GM12878 (cell line): ENCODE data around the gene CYP1A1. TPM values are rescaled to one million over a fixed set of nuclear protein-coding genes. Genes with fewer than 3 reads are reported as not detected.

ENCODE experiments used
- ATAC-seq: fragments of 200-7000 bp; cut with Tn5 transposase; 3 replicates; pipeline ENCODE4 v1.9.1; 2020; ENCODE audit warnings: mild to moderate bottlenecking, moderate library complexity
- BruUV-seq: library from RNA; stranded (reverse); fragments of 400-500 nt; replicated peaks from 2 replicates; lab custom pipeline; 2021; lab: Mats Ljungman, UMichigan
- CTCF ChIA-PET: fragments of 300-600 bp; sonication (Branson Sonifier 250); formaldehyde crosslinking; extraction: SDS; loops from one replicate; lab custom pipeline; 2021; ENCODE audit warnings: inconsistent platforms; lab: Yijun Ruan, JAX
- POLR2A ChIA-PET: fragments of 350-600 bp; formaldehyde crosslinking; extraction: SDS; loops from one replicate; lab custom pipeline; 2021; ENCODE audit warnings: inconsistent platforms; lab: Charles Lee
- RAD21 ChIA-PET: fragments of 300-600 bp; sonication (Branson Sonifier 250); formaldehyde crosslinking; loops from one replicate; lab custom pipeline; 2023; ENCODE audit warnings: antibody characterized with exemption; ENCODE audit not compliant: unreplicated experiment; lab: Charles Lee
- SMC1A ChIA-PET: fragments of 300-600 bp; sonication (Branson Sonifier 250); formaldehyde crosslinking; loops from one replicate; lab custom pipeline; 2023; ENCODE audit not compliant: unreplicated experiment, uncharacterized antibody; lab: Charles Lee
- DNase-seq: peaks from one replicate; pipeline ENCODE4 v3.0.0-alpha.2; 2011; ENCODE audit warnings: low read depth, low spot score
- FAIRE-seq: peaks from 3 replicates; lab custom pipeline; 2011; peaks lifted over from hg19 to GRCh38; lab: Jason Lieb, UNC
- H2AFZ ChIP-seq: 2 replicates; pipeline ENCODE4 v1.6.0; 2011; ENCODE audit warnings: low read depth, low read length, control low read depth; ENCODE audit not compliant: control insufficient read depth
- H3K27ac ChIP-seq: 2 replicates; pipeline ENCODE4 v1.5.1; 2011; ENCODE audit warnings: control low read depth; ENCODE audit not compliant: control insufficient read depth, insufficient read depth
- H3K27me3 ChIP-seq, 2 experiments: replicated peaks in 1 of 2; 2 replicates each; pipeline versions ENCODE4 v1.6.0 to v1.6.1; 2011; ENCODE audit warnings: low read length in 1 of 2; ENCODE audit not compliant: control insufficient read depth in 2 of 2, insufficient read depth in 2 of 2
- H3K36me3 ChIP-seq, 2 experiments: 2 replicates each; pipeline ENCODE4 v1.5.1; 2011; ENCODE audit warnings: low read length in 1 of 2; ENCODE audit not compliant: control insufficient read depth in 2 of 2, insufficient read depth in 2 of 2
- H3K4me1 ChIP-seq: 2 replicates; pipeline ENCODE4 v1.6.1; 2011; ENCODE audit warnings: mild to moderate bottlenecking, low read length, moderate library complexity, mixed read lengths; ENCODE audit not compliant: control insufficient read depth, insufficient read depth
- H3K4me2 ChIP-seq: 2 replicates; pipeline ENCODE4 v1.6.0; 2011; ENCODE audit warnings: control low read depth; ENCODE audit not compliant: control insufficient read depth, insufficient read depth
- H3K4me3 ChIP-seq: fragments of 200-600 bp; sonication (generic); 2 replicates; pipeline ENCODE4 v1.5.1; 2016
- H3K79me2 ChIP-seq: 2 replicates; pipeline ENCODE4 v1.6.0; 2011; ENCODE audit warnings: low read length; ENCODE audit not compliant: control insufficient read depth, insufficient read depth
- H3K9ac ChIP-seq: 2 replicates; pipeline ENCODE4 v1.8.0; 2011; ENCODE audit warnings: low read length, control low read depth, mixed read lengths; ENCODE audit not compliant: control insufficient read depth, insufficient read depth
- H3K9me3 ChIP-seq: replicated peaks from 3 replicates; pipeline ENCODE4 v1.5.1; 2011; ENCODE audit warnings: mild to moderate bottlenecking, low read length; ENCODE audit not compliant: control insufficient read depth, insufficient read depth
- H4K20me1 ChIP-seq: 2 replicates; pipeline ENCODE4 v1.6.0; 2011; ENCODE audit not compliant: control insufficient read depth, insufficient read depth
- CUX1 ChIP-seq: IDR thresholded peaks from 2 replicates; pipeline ENCODE4 v1.6.1; 2012; ENCODE audit warnings: improper control_type of control experiment, low read depth, low read length; ENCODE audit not compliant: insufficient replicate concordance
- KDM1A ChIP-seq: fragments of 200-600 bp; sonication (generic); IDR thresholded peaks from 2 replicates; pipeline ENCODE4 v1.6.1; 2016; ENCODE audit warnings: borderline replicate concordance
- NKRF ChIP-seq: fragments of 450-650 bp; conservative IDR thresholded peaks from 2 replicates; pipeline ENCODE4 v1.6.1; 2017; ENCODE audit warnings: mild to moderate bottlenecking, moderate library complexity
- PKNOX1 ChIP-seq: fragments of 450-650 bp; IDR thresholded peaks from 2 replicates; pipeline ENCODE4 v1.6.1; 2016; ENCODE audit warnings: mild to moderate bottlenecking
- TCF7 ChIP-seq: IDR thresholded peaks from 2 replicates; pipeline ENCODE4 v1.6.1; 2014; ENCODE audit warnings: antibody characterized with exemption, borderline replicate concordance
- ZNF592 ChIP-seq: fragments of 450-650 bp; IDR thresholded peaks from 2 replicates; pipeline ENCODE4 v1.6.1; 2017; ENCODE audit warnings: mild to moderate bottlenecking, moderate library complexity
- ZZZ3 ChIP-seq: IDR thresholded peaks from 2 replicates; pipeline ENCODE4 v1.6.1; 2011; ENCODE audit warnings: low read depth; ENCODE audit not compliant: control insufficient read depth, insufficient read length
- WGBS: methylation state at CpG from one replicate; pipeline ENCODE4 v1.1.6; 2016; ENCODE audit warnings: low lambda C conversion rate; ENCODE audit not compliant: insufficient replicate concordance, insufficient coverage; ENCODE audit errors: missing lambda C conversion rate; 5-methylcytosine and 5-hydroxymethylcytosine counted together
- in situ Hi-C: fragments of 300-500 bp; cut with MboI; formaldehyde crosslinking; loops from 9 replicates; pipeline ENCODE4 v1.14.3; 2018; ENCODE audit warnings: mixed read lengths
- intact Hi-C: fragments of 100-400 bp; cut with micrococcal nuclease; formaldehyde crosslinking; loops from one replicate; pipeline ENCODE4 v1.14.2; 2022; ENCODE audit not compliant: unreplicated experiment
- polyA plus RNA-seq, 11 experiments: library from polyadenylated mRNA; depleted of rRNA in 4 of 11; unstranded in 6 of 11; stranded (reverse) in 5 of 11; fragments of >200 nt; fragmentation: Nextera tagmentation in 4 of 11; fragmentation: Illumina TruSeq in 1 of 11; extraction: Ambion mirVana in 4 of 11; extraction: Trizol in 1 of 11; gene quantifications; 1 replicate in 1 of 11; 2 replicates in 10 of 11; pipeline versions ENCODE4 v1.2.1 to v1.2.3, GENCODE V29; 2011 to 2016; ENCODE audit warnings: inconsistent platforms in 2 of 11, missing spikeins in 2 of 11, low read depth in 1 of 11
- total RNA-seq, 4 experiments: library from RNA; depleted of rRNA in 3 of 4; stranded (reverse); fragments of >200 nt in 3 of 4; fragmentation: Illumina TruSeq in 1 of 4; extraction: Trizol in 1 of 4; gene quantifications; 2 replicates each; pipeline versions ENCODE4 v1.2.1 to v1.2.3, GENCODE V29; 2013 to 2021

The CYP1A1 gene
- total and polyA plus RNA-seq, 10 of the 15 experiments (the other 5 are each of a cell fraction or from before 2014, with no cell fraction given), result 0.04 to 0.71 (median 0.07) TPM; not detected in 4

GRCh38 chr15:74674161-74674560, 51.2 kb downstream of the CYP1A1 start:
- ChIA-PET RAD21 (no interaction called here), SMC1A (no interaction called here), POLR2A (no interaction called here)
- BruUV-seq, result no TSS peak
- H3K27ac ChIP-seq, result no peak overlapping the region
- peaks cover 5 to 13% of the 10 kb centered on the region in 2 experiments; a peak in 3 of 4 replicates for H3K36me3 ChIP-seq
- FAIRE-seq, result no peak
- in situ Hi-C loops, result no loop called here
- no peaks in the 10 kb centered on the region for H4K20me1 ChIP-seq
- WGBS, result 95% methylated on average over 3 of the region's 3 CpGs
- no peak for ATAC-seq
- no peaks in the 10 kb centered on the region for H3K27me3 ChIP-seq
- no peak for DNase-seq
- H3K9ac ChIP-seq, result no peak overlapping the region
- intact Hi-C loops, result no loop called here
- no peaks in the 10 kb centered on the region for H3K4me1 ChIP-seq
- no peak for TF ChIP-seq TCF7
- no peak for TF ChIP-seq CUX1
- no peak for TF ChIP-seq ZZZ3
- no peak for TF ChIP-seq KDM1A
- TF ChIP-seq PKNOX1, result no peak
- no peak for TF ChIP-seq ZNF592
- TF ChIP-seq NKRF, result no peak
- TF ChIP-seq, all 136 proteins: peak for 0
- no peak overlapping the region for H3K4me3 ChIP-seq
- H3K4me2 ChIP-seq, result no peak overlapping the region
- H3K79me2 ChIP-seq, result peaks cover 4% of the 10 kb centered on the region
- H2AFZ ChIP-seq, result no peak overlapping the region
- CTCF ChIA-PET, result no interaction called here
- H3K9me3 ChIP-seq, result no peaks in the 10 kb centered on the region
